ENCODE measurements around the gene NETO2.

DNA sequence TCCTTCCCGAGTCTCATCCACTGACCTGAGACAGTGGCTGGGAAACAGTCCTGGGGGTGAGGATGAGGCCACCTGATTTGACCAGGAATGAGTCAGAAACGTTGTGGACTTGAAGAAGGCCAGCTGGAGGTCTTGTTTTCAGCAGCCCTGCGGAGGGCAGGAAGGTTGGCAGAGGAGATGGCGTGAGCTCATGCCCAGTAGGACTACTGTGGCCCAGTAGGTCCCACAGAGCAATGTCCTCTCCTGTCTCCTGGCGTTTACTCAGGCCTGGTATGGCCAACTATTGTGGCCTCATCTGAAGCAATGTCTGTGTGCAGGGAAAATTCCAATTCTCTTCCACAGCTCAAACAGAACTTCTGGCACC lies 86.1 kb downstream of the NETO2 start:
- no peak for TF ChIP-seq ZNF529 (tag by site-specific recombination; IDR thresholded peaks at IDR 0.05; ENCODE audit: insufficient replicate concordance)
- TF ChIP-seq, protein P1, sequence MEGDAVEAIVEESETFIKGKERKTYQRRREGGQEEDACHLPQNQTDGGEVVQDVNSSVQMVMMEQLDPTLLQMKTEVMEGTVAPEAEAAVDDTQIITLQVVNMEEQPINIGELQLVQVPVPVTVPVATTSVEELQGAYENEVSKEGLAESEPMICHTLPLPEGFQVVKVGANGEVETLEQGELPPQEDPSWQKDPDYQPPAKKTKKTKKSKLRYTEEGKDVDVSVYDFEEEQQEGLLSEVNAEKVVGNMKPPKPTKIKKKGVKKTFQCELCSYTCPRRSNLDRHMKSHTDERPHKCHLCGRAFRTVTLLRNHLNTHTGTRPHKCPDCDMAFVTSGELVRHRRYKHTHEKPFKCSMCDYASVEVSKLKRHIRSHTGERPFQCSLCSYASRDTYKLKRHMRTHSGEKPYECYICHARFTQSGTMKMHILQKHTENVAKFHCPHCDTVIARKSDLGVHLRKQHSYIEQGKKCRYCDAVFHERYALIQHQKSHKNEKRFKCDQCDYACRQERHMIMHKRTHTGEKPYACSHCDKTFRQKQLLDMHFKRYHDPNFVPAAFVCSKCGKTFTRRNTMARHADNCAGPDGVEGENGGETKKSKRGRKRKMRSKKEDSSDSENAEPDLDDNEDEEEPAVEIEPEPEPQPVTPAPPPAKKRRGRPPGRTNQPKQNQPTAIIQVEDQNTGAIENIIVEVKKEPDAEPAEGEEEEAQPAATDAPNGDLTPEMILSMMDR (tag by site-specific recombination; IDR thresholded peaks at IDR 0.05) = no peak
- TF ChIP-seq MEIS1 (CRISPR knock-in tag; IDR thresholded peaks at IDR 0.05; ENCODE audit: borderline replicate concordance) = no peak
